ENCODE results near the gene RAB3A.

The RAB3A gene

GRCh38 chr19:18196511-18196845 is 7.4 kb downstream of the RAB3A start:
- DNase-seq, result no peak

- DNase-seq, result peak; percentile 22
Observed at GRCh38 chr19:18194554-18195238, 9.1 kb downstream of the RAB3A start.

- no peak for DNase-seq
Observed at GRCh38 chr19:18194181-18194530, 9.7 kb downstream of the RAB3A start.

- DNase-seq, result peak; percentile 26
Observed at GRCh38 chr19:18193388-18194180, 10.3 kb downstream of the RAB3A start.

- DNase-seq, result peak; percentile 99
Observed at GRCh38 chr19:18192673-18193387, 11.0 kb downstream of the RAB3A start, which contains the start of gene MPV17L2. MPV17L2 (plus strand) TSS chr19:18193218; CDS start chr19:18193282, 64 bp downstream.

- DNase-seq, result no peak
Observed at GRCh38 chr19:18191640-18192062, 12.2 kb downstream of the RAB3A start.

GRCh38 chr19:18190278-18190677 is 13.6 kb downstream of the RAB3A start:
- DNase-seq, result no peak

- DNase-seq, result no peak
Observed at GRCh38 chr19:18185538-18185937, 18.3 kb downstream of the RAB3A start.

- DNase-seq, result no peak
Observed at GRCh38 chr19:18183529-18183928, 20.3 kb downstream of the RAB3A start.

- no peak for DNase-seq
Observed at GRCh38 chr19:18179957-18180356, 23.9 kb downstream of the RAB3A start.

- no peak for DNase-seq
Observed at GRCh38 chr19:18176367-18177310, 27.2 kb downstream of the RAB3A start.

- no peak for DNase-seq
Observed at GRCh38 chr19:18174983-18175382, 28.9 kb downstream of the RAB3A start.

GRCh38 chr19:18173572-18174288 is 30.1 kb downstream of the RAB3A start, which contains the start of gene IFI30:
IFI30 (plus strand) TSS chr19:18173813; CDS start chr19:18173842, 29 bp downstream.
- DNase-seq, result peak; percentile 65

GRCh38 chr19:18173054-18173571 is 30.7 kb downstream of the RAB3A start:
- no peak for DNase-seq

- DNase-seq, result no peak
Observed at GRCh38 chr19:18172331-18173053, 31.4 kb downstream of the RAB3A start.

- DNase-seq, result no peak
Observed at GRCh38 chr19:18171605-18172327, 32.1 kb downstream of the RAB3A start.

GRCh38 chr19:18170714-18171255 is 33.1 kb downstream of the RAB3A start:
- DNase-seq, result no peak

GRCh38 chr19:18168673-18169381 is 35.0 kb downstream of the RAB3A start:
- no peak for DNase-seq
